Measurements from ENCODE around the gene IFNA1. TPM values are rescaled to one million over a fixed set of nuclear protein-coding genes. Genes with fewer than 3 reads are reported as not detected.
A peak's percentile ranks its signal among the peaks of the same experiment; 100 is the strongest.

IFNA1 gene
- not detected for total RNA-seq
- not detected for polyA plus RNA-seq (ENCODE audit: insufficient read depth, low read depth, low replicate concordance)
- long read RNA-seq, donor 1: 0 reads
- long read RNA-seq, donor 2: 0 reads

DNA sequence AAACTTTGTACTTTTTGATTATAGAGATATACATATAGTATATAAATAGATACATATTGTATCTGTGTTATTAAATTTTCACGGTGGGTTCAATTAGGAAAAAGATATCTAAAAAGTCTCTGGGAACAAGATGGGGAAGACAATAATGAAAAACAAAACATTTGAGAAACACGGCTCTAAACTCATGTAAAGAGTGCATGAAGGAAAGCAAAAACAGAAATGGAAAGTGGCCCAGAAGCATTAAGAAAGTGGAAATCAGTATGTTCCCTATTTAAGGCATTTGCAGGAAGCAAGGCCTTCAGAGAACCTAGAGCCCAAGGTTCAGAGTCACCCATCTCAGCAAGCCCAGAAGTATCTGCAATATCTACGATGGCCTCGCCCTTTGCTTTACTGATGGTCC lies at the start of gene IFNA1:
IFNA1 (plus strand) TSS at position 301 of the 400 bp plus-strand sequence; CDS start at position 370, 69 bp downstream.
- no peak for DNase-seq
- WGBS, 2 donors: 84 to 92% methylated on average over 2 to 4 of the region's 4 CpGs
- Histone ChIP-seq H3K36me3 (ENCODE audit: low read depth, missing control alignments) (no peaks in the 10 kb centered on the region), H3K27ac (no peak within 1 kb of the TSS), H3K9me3 (no peaks in the 10 kb centered on the region), H3K4me1 (no peaks in the 10 kb centered on the region), H3K27me3 (no peaks in the 10 kb centered on the region), H3K4me3 (no peak within 1 kb of the TSS)
- no peak for TF ChIP-seq POLR2A (IDR thresholded peaks at IDR 0.05)
- TF ChIP-seq, protein P1, sequence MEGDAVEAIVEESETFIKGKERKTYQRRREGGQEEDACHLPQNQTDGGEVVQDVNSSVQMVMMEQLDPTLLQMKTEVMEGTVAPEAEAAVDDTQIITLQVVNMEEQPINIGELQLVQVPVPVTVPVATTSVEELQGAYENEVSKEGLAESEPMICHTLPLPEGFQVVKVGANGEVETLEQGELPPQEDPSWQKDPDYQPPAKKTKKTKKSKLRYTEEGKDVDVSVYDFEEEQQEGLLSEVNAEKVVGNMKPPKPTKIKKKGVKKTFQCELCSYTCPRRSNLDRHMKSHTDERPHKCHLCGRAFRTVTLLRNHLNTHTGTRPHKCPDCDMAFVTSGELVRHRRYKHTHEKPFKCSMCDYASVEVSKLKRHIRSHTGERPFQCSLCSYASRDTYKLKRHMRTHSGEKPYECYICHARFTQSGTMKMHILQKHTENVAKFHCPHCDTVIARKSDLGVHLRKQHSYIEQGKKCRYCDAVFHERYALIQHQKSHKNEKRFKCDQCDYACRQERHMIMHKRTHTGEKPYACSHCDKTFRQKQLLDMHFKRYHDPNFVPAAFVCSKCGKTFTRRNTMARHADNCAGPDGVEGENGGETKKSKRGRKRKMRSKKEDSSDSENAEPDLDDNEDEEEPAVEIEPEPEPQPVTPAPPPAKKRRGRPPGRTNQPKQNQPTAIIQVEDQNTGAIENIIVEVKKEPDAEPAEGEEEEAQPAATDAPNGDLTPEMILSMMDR (IDR thresholded peaks at IDR 0.05): no peak
- intact Hi-C loops (cut with DNase I; ENCODE audit: low total_unique reads): no loop called here

DNA sequence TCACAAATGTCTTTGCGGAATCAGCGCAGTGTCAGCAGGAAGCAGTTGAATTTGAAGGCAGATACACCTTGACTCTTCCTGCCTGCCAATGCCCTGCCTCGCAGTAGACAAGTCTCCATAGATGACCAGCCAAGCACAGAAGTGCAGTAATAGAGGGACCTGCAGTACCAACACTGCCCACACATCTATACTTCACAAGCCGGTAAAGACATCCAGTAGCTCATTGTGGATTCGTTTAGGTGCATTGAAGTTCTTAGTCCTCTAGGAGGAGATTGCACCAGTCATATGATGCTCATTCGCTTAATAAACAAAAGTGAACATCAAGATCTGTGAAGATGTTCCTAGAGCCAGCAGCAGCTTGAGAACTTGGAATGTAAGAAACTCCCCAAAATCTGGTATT lies 48.0 kb upstream of the IFNA1 start:
- Histone ChIP-seq H3K27me3 (no peaks in the 10 kb centered on the region), H3K9me3 (no peaks in the 10 kb centered on the region), H3K4me3 (no peak overlapping the region), H3K36me3 (ENCODE audit: low read depth, missing control alignments) (no peaks in the 10 kb centered on the region), H3K27ac (no peak overlapping the region), H3K4me1 (no peaks in the 10 kb centered on the region)
- TF ChIP-seq, protein P1 (IDR thresholded peaks at IDR 0.05): peak in 2 of 3 experiments; percentile 12 to 34
- no peak for TF ChIP-seq POLR2A (IDR thresholded peaks at IDR 0.05)
- no peak for DNase-seq
- WGBS, 2 donors: 79 to 83% methylated on average over 6 of the region's 6 CpGs
- intact Hi-C loops (cut with DNase I; ENCODE audit: low total_unique reads): no loop called here

DNA sequence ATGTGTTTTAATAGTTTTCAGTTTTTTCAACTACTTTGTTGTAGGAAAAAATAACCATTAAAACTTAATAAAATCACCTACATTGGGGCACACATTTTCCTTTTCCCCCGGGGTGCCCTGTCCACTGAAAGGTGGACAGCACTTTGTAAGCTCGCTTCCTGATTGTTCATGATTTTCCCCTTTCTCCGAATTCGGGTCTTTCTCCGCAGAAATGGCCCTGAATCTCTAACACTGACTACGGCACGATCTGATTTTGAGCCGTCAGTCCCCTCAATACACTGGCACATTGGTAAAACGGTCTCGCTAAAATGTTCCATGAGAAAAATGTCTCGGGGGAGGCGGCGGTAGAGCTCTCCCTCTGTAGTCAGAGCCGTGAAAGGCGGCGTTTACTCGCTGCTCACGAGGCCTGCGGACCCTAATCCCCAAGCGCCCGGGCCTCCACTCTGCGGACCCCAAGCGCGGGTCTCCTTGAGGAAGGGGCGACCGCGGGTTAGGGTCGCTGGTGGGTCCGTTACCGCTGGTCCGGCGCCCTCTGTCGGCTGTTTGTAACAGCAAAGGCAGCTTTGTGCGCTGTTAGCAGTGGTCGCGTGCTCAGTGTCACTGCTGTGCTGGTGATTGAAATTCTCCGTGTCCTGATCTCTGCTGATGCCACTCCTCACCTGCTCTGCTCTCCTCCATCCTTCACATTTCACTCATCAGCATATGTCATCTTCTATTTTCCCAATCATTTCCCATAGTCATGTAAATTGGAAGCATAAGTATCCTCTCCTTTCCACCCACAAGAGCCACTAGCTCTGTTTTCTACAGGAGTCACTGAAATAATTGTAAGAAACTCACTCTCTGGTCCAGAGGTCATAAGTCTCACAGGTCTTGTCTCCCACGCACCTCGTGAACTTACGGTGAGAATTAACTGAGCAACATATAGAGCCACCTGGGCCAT lies 44.2 kb upstream of the IFNA1 start:
- peak overlapping the region; percentile 62 to 71 for H3K4me3 ChIP-seq
- TF ChIP-seq, protein P1 (IDR thresholded peaks at IDR 0.05): peak; percentile 42 to 74 (median 58)
- no peak for TF ChIP-seq POLR2A (IDR thresholded peaks at IDR 0.05)
- intact Hi-C loops (cut with DNase I; ENCODE audit: low total_unique reads): no loop called here
- no peaks in the 10 kb centered on the region for H3K36me3 ChIP-seq (ENCODE audit: low read depth, missing control alignments)
- peak overlapping the region; percentile 66 to 71 for H3K27ac ChIP-seq
- WGBS, 2 donors: 4 to 10% methylated on average over 20 to 40 of the region's 40 CpGs
- DNase-seq: peak; percentile 88
- no peaks in the 10 kb centered on the region for H3K9me3 ChIP-seq
- H3K4me1 ChIP-seq: no peaks in the 10 kb centered on the region
- H3K27me3 ChIP-seq: no peaks in the 10 kb centered on the region

DNA sequence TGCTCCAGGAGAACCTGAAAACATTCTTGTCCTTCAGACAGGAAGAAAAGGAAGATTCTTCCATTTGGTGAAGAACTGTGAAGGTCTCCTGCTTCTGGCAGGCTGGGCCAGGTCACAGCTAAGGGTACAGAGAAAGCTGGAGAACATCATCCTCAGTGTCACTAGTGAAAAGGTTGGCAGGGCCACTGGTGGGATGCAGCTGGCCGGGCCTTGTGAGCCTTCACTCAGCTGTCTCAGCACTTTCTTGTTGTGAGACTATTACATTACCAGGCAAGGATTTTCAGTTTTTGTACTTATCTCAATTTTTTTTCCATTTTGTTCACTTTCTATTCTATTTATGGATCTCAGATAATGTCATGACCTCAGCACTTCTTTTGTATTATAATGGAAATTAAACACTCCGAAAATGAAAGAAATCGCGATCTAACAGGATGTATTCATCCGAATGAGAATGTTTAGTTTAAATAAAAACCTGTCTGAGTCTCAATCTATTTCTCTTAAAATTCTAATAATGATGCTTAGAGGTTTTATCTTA lies 41.2 kb upstream of the IFNA1 start:
- Histone ChIP-seq H3K36me3 (ENCODE audit: low read depth, missing control alignments) (no peaks in the 10 kb centered on the region), H3K27me3 (no peaks in the 10 kb centered on the region), H3K27ac (no peak overlapping the region), H3K9me3 (no peaks in the 10 kb centered on the region), H3K4me1 (no peaks in the 10 kb centered on the region), H3K4me3 (no peak overlapping the region)
- 83 to 87% methylated on average over 5 of the region's 5 CpGs for WGBS, 2 donors
- DNase-seq: no peak
- TF ChIP-seq POLR2A (IDR thresholded peaks at IDR 0.05): no peak
- TF ChIP-seq, protein P1 (IDR thresholded peaks at IDR 0.05): no peak
- intact Hi-C loops (cut with DNase I; ENCODE audit: low total_unique reads): no loop called here

Measured in testis (tissue), 5 donors.